Right hindlimb (tissue), 1 donor: ENCODE results near the gene TBCA.
"Not testable (repeated sequence)": the region's sequence is repeated elsewhere in the genome, so short reads cannot be mapped to it uniquely, and the experiment has no call there.

Experiments used
- DNase-seq: peaks from one replicate; pipeline ENCODE4 v3.0.0-alpha.2; 2018

Gene TBCA

GRCh38 chr5:77707791-77708190, 68.3 kb downstream of the TBCA start:
- DNase-seq: no peak

DNA sequence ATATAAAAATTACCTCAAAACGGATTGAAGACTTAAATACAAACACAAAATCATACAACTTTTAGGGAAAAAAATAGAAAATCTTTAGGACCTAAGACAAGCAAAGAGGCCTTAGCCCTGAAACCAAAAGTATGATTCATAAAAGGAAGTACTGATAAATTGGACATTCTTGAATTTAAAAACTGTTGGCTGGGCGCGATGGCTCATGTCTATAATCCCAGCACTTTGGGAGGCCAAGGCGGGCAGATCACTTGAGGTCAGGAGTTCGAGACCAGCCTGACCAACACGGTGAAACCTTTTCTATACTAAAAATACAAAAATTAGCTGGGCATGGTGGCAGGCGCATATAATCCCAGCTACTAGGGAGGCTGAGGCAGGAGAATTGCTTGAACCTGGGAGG, 76.6 kb downstream of the TBCA start:
- DNase-seq: not testable (repeated sequence)

DNA sequence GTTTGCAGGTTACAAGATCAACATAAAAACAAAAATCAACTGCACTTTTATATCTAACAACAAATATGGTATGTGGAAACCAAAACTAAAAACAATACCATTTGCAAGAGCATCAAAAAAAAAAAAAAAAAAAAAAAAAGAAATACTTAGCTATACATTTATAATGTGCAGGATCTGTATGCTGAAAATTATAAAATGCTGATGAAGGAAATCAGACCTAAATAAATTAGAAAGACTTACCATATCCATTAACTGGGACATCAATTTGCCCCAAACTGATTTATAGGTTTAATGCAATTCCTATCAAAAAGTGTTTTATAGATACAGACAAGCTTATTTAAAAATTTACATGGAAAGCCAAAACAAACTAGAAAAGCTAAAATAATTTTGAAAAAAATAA, 77.2 kb downstream of the TBCA start:
- no peak for DNase-seq

GRCh38 chr5:77697692-77698091, 78.4 kb downstream of the TBCA start:
- no peak for DNase-seq

DNA sequence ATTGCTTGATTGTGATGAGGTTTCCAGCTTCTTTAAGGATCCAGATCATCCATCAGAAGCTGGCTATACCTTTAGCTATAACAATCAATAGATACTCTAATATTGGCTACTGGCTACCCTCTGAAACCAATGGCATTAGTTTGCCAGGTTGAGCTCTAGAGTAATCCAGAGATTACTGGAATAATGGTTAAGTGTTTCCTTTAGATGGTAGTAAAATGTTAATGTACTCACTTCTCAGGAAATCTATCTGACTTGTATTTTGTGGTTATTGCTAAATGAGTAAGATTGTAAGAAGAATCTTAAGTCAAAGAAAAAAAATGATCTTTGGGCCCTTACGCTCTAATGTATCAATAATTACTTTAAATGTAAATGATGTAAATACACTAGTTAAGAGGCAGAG, 80.0 kb downstream of the TBCA start:
- DNase-seq: no peak

DNA sequence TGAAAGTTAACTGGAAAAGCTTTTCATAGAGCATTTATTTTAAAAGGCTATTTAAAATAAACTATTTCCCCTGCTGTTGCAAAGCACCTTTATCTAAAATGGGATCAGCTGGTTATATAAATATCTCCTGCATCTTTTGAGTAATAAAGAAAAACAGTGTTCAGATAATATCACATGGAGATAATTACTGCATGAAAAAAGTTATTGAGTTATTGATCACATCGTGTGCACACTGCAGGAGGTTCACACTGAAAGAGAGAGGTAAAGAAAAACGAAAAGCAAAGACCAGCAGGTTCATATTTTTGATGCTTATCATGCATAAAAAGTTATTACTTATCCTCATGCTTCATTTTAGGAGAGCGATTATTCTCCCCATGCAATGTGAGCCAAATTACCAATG, 82.2 kb downstream of the TBCA start:
- no peak for DNase-seq

GRCh38 chr5:77683171-77683732, 92.9 kb downstream of the TBCA start:
- DNase-seq: no peak

DNA sequence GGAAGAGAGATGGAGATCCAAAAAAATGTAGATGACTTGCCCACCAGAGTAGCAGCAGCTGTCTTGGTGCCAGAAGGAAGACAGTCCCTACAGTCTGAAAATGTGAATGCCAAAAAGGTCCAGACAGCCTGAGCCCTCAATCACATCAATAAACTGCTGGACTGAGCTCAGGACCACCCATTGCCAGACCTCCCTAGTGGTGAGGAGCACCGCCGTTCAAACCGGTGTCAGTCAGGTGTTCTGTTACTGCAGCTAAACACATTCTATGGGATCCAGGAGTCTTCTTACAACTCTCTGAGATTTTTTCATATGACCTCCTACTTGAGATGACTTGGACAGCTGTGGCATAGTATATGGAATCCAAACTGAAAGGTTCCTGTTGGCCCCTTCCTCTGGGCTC, 105.6 kb downstream of the TBCA start:
- no peak for DNase-seq

- DNase-seq: no peak
Observed at GRCh38 chr5:77669677-77670076, 106.5 kb downstream of the TBCA start.

- DNase-seq: no peak
Observed at GRCh38 chr5:77663090-77663863, 112.9 kb downstream of the TBCA start.

DNA sequence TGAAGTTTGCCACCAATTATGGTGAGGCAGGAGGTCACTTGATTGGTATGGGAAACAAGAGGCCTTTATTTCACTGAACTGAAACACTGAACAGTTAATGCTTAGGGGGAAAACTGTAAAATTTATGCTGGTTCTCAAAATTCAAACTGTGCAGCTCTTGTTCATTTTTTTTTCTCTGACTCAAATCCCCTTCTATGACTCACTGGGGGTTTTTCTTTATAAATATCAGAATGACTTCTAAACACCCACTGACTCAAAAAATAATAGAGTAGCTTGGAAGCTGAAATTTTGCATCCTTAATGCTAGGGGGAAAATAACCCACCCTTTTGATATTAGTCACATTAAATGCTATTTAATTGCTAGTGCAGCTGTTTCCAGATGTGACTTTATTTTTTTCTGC, 113.5 kb downstream of the TBCA start:
- DNase-seq: no peak

DNA sequence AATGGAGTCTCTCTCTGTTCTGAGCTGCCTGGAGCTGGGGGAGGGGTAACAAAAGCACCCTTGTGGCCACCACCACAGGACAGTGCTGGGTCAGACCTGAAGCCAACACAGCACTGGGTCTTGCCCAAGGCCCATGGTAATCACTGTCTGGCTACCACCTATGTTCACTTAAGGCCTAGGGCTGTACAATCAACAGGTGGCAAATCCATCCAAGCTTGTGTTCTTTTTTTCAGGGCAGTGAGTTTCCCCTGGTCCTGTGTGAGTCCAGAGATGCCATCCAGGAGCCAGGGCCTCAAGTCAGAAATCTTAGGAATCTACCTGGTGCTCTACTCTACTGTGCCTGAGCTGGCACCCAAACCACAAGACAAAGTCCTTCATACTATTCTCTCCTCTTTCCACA, 117.5 kb downstream of the TBCA start:
- DNase-seq: no peak

DNA sequence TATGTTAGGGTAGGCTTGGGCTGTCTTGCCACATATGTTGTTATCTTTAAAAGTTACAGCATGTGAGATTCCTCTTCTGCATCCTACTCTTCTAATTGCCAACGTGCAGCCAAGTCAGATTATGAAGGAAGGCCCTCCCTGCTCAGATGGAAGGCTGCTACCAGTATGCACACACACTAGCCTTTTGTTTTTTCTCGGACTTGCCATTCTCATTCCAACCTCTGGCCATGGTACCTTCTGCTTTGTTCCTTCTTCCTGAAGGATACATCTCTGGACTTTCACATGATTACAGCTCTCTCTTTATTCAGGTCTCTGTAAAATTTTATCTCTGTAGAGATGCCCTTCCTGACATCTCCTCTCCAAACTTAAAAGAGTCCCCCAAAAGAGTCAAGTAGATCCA, 124.8 kb downstream of the TBCA start:
- DNase-seq: no peak

DNA sequence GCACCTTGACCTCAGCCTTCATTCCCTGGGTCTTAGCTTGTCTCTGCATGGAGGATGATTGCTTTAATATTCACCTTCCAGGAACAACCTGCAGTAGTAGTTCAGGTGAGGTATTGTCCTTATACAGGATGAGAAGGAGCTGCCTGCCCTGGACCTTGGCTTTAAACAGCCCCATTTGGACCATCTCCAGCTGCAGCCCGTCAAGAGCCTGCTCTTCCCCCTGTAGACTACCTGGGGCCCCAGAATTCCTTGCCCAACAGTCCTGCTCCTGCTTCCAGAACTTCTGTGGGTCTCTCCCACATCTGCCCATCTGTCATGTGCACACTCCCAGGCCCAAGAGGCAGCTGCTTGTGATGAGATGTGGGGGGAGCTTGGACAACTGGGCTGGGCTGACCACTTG, 125.5 kb downstream of the TBCA start:
- no peak for DNase-seq

DNA sequence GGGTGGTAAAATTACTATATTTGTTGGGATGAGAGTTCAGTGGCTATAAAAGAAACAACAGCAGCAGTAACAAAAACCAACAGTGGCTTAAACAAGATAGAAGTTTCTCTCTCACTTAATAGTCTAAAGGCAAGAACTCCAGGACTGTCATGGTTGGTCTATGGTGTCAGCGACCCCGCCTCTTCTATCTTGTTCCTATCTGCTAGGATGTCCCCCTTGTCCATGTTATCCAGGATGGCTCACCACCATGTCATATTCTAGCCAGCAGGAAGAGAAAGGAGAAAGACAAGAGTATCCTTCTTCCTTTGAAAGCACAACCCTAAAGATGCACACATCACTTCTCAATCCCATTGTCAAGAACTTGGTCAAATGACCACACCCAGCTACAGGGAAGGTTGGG, 126.4 kb downstream of the TBCA start:
- no peak for DNase-seq

- no peak for DNase-seq
Observed at GRCh38 chr5:77645995-77646639, 130.0 kb downstream of the TBCA start.

- DNase-seq: peak; percentile 29
Observed at GRCh38 chr5:77645158-77645994, 130.8 kb downstream of the TBCA start.

DNA sequence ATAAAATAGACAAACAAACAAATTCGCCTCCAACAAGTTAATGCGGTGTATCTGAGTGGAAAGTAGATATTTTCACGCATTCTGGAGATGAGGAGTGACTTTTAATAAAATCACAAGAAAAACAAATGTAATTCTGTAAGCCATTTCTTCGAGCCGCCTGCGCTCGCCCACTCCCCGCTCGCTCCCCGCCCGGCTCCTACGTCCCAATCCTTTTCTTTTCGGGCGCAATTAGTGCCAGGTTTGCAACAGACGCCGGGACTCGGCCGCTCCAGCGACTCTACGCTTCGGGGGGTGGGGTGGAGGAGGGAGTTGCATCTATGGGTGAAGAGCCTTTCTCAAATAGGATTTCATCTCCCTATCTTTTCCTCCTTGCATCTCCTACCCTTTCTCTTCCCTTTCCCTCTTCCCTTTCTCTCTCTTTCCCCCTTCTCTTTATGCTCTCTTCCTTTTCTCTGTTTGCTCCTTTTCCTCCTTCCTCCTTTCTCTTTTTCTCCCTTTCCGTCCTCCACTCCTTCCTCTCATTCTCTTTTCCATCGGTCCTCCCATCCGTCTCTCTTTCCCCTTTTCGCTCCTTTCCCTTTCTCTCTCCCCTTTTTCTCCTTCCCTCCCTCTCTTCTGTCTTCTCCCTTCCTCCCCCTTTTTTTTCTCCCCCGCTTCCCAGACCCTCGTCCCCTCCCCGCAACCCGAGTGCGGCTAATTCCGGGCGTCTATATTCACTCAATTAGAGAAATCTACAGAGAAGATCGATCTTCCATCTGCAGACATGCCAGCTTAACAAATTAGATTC, 131.6 kb downstream of the TBCA start:
- peak; percentile 24 for DNase-seq

GRCh38 chr5:77643654-77644370, 132.3 kb downstream of the TBCA start:
- peak; percentile 28 for DNase-seq

- DNase-seq: no peak
Observed at GRCh38 chr5:77642738-77643653, 133.1 kb downstream of the TBCA start.
